HG03039 (cell line): ENCODE data around the gene SHOX.
"Not testable (repeated sequence)": the region's sequence is repeated elsewhere in the genome, so short reads cannot be mapped to it uniquely, and the experiment has no call there.

Experiments
- ATAC-seq: cut with Tn5 transposase; IDR thresholded peaks from one replicate; pipeline ENCODE4 v1.9.1; 2021; ENCODE audit warnings: mild to moderate bottlenecking, moderate library complexity; ENCODE audit not compliant: unreplicated experiment

The SHOX gene

DNA sequence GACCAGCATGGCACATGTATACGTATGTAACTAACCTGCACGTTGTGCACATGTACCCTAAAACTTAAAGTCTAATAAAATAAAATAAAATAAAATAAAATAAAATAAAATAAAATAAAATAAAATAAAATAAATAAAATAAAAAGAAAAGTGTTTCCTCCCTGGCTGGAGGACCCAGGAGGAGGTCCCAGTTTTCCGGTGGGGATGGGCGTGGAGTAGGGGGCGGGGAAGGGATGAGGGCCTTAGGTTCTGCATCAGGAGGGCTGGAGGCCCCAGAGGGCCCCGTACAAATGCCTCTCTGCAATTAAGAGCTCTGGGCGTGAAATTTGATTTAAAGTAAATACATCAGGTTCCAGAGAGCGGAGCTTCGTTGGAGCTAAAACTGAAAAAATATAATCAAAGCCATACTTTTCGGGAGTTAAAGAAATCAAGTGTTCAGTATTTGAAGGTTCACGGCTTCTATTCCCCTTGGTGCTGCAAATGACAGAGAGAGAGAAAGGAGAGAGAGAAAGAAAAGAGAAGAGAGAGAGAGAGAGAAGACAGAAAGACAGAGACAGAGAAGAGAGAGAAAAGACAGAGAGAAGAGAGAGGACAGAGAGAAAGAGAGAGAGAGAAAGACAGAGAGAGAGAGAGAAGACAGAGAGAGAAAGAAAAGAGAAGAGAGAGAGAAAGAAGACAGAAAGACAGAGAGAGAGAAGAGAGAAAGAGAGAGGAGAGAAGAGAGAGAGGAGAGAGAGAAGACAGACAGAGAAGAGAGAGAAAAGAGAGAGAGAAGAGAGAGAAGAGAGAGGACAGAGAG is 8.7 kb upstream of the SHOX start:
- no peak for ATAC-seq

DNA sequence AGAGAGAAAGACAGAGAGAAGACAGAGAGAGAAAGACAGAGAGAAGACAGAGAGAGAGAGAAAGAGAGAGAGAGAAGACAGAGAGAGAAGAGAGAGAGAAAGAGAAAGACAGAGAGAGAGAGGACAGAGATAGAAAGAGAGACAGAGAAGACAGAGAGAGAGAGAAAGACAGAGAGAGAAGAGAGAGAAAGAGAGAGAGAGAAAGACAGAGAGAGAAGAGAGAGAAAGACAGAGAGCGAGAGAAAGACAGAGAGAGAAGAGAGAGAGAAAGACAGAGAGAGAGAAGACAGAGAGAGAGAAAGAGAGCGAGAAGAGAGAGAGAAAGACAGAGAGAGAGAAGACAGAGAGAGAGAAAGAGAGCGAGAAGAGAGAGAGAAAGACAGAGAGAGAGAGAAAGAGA is 7.8 kb upstream of the SHOX start:
- not testable (repeated sequence) for ATAC-seq

DNA sequence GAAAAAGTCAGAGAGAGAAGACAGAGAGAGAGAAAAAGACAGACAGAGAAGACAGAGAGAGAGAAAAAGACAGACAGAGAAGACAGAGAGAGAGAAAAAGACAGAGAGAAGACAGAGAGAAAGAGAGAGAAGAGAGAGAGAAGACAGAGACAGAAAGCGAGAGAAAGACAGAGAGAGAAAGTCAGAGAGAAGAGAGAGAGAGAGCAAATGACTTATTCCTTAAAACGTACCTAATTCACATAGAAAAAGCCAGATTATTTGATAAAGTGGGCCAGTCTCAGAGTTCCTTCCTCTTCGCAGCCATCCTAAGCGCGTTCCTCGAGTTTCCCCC is 7.4 kb upstream of the SHOX start:
- no peak for ATAC-seq

DNA sequence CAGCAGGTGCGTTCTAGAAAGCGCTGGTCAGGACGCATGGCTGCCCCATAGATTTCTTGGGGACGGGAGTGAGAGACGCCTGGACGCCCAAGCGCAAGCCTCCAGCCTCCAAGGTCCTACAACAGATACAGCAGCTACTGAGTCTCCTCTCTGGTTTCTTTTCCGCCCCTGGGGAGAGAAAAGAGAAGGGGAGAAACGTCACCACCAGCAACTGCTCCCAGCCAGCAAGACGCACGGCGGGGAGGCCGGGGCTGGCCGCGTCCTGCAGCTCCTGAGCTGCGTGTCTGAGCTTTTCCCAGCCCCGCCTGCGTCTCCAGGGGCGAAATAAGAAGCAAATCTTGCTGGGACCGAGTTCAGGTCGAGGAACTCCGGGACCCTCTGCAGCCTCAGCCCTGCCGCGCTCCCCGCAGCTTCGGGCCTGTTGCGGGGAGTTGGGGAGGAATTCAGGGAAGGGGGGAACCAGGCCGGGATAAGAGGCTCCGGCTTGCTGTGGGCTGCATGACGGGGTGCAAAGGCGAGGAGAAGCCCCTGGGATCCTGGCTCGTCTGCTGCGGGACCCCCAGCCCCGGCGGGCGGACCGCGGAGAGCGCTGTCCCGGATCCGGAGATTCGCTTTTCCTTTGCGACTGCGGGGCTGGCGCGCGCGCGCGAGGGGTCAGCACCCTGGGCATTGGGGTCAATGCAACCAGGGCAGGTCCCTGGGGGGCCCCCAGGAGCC is 6.8 kb upstream of the SHOX start:
- ATAC-seq: no peak

DNA sequence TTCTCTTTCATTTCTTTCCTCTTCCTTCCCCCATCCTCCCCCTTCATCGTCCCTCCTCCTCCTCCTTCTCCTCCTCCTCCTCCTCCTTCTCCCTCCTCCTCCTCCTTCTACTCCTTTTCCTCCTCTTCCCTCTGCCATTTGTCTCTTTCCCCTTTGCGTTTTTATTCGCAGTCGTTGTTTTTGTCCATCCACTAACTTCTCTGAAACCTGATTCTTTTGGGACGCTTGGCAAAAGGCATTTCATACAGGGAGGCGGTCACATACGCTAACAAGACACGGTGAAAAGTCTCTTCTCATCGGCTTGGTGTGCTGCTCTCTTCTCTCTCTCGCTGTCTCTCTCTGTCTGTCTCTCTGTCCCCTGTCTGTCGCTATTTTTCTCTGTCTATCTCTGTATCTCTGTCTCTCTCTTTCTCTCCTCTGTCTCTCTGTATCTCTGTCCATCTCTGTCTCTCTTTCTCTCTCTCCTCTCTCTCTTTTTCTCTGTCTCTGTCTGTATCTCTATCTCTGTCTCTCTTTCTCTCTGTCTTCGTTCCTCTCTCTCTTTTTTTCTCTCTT is 5.4 kb upstream of the SHOX start:
- ATAC-seq: no peak

DNA sequence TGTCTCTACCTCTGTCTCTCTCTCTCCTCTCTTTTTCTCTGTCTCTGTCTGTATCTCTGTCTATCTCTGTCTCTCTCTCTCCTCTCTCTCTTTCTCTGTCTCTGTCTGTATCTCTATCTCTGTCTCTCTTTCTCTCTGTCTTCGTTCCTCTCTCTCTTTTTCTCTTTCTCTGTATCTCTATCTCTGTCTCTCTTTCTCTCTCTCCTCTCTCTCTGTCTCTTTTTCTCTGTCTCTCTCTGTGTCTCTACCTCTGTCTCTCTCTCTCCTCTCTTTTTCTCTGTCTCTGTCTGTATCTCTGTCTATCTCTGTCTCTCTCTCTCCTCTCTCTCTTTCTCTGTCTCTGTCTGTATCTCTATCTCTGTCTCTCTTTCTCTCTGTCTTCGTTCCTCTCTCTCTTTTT is 4.5 kb upstream of the SHOX start:
- ATAC-seq: not testable (repeated sequence)

DNA sequence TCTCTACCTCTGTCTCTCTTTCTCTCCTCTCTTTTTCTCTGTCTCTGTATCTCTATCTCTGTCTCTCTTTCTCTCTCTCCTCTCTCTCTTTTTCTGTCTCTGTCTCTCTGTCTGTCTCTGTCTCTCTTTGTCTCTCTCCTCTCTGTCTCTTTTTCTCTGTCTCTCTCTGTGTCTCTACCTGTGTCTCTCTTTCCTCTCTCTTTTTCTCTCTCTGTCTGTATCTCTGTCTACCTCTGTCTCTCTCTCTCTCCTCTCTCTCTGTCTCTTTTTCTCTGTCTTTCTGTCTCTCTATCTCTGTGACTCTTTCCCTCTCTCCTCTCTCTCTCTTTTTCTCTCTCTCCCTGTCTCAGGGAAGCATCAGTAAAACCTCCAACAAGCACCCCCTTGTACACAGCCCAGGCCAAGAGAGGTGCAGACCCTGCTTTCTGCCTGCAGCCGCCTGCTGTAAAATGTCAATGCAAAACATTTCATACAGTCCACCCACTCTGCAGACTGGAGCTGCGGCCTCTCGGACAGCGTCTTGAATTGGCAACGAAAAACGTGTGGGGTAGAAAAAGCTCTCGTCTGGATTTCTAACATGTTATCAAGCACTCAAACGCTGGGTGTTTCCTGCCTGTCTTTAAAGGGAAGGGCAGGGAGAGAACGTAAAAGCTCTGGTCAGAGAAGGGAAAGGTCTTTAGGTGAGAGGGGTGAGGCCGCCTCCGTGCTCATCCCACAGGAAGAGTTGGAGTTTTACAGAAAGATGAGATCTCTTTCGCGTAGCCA is 3.7 kb upstream of the SHOX start:
- ATAC-seq: no peak

DNA sequence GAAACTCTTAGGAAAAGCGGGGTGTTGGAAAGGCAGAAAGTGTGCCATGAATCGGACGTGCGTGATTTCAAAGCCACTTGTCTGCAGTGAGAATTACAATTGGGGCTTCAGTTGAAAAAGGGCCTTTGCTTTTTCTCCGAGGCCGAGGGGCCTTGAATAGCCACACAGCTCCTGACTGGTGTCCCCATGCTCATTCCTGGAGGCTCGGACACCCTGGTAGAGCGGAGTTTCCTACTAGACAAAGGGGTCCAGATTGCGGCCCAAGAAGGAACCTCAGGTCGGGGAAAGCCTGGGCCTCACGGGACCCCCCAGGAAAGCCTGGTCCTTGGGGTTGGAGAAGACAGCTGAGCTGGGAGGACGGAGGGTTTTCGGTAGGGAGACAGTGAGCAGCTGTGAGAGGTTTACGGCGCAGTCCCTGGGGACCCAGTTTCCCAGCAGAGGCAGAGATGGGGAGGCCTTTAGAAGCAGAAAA is 3.0 kb upstream of the SHOX start:
- ATAC-seq: no peak

DNA sequence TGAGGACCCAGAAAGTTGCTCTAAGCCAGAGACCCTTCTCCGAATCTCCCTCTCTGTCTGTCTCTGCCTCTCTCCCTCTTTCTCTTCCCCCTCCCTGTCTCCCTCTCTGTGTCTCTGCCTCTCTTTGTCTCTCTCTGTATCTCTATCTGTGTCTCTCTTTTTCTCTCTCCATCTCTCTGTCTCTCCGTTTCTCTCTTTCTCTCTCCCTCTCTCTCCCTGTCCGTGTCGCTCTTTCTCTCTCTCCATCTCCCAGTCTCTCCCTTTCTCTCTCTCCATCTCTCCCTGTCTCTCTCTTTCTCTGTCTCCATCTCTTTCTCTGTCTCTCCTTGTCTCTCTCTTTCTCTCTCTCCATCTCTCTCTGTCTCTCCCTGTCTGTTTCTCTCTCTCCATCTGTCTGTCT is 2.6 kb upstream of the SHOX start:
- ATAC-seq: no peak

DNA sequence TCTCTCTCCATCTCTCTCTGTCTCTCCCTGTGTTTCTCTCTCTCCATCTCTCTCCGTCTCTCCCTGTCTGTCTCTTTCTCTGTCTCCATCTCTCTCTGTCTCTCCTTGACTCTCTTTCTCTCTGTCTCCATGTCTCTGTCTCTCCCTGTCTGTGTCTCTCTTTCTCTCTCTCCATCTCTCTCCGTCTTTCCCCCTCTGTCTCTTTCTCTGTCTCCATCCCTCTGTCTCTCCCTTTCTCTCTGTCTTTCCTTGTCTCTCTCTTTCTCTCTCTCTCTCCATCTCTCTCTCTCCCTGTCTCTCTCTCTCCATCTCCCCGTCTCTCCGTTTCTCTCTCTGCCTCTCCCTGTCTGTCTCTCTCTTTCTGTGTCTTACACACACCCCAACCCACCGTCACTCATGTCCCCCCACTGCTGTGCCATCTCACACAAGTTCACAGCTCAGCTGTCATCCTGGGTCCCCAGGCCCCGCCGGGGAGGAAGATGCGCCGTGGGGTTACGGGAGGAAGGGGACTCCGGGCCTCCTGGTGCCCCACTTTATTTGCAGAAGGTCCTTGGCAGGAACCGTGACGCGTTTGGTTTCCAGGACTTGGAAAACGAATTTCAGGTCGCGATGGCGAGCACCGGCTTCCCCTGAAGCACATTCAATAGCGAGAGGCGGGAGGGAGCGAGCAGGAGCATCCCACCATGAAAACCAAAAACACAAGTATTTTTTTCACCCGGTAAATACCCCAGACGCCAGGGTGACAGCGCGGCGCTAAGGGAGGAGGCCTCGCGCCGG is 1.2 kb upstream of the SHOX start:
- ATAC-seq: no peak

DNA sequence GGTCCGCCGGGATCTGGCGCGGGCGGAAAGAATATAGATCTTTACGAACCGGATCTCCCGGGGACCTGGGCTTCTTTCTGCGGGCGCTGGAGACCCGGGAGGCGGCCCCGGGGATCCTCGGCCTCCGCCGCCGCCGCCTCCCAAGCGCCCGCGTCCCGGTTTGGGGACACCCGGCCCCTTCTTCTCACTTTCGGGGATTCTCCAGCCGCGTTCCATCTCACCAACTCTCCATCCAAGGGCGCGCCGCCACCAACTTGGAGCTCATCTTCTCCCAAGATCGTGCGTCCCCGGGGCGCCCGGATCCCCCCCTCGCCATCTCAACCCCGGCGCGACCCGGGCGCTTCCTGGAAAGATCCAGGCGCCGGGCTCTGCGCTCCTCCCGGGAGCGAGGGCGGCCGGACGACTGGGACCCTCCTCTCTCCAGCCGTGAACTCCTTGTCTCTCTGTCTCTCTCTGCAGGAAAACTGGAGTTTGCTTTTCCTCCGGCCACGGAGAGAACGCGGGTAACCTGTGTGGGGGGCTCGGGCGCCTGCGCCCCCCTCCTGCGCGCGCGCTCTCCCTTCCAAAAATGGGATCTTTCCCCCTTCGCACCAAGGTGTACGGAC is 482 bp upstream of the SHOX start:
- ATAC-seq: no peak

DNA sequence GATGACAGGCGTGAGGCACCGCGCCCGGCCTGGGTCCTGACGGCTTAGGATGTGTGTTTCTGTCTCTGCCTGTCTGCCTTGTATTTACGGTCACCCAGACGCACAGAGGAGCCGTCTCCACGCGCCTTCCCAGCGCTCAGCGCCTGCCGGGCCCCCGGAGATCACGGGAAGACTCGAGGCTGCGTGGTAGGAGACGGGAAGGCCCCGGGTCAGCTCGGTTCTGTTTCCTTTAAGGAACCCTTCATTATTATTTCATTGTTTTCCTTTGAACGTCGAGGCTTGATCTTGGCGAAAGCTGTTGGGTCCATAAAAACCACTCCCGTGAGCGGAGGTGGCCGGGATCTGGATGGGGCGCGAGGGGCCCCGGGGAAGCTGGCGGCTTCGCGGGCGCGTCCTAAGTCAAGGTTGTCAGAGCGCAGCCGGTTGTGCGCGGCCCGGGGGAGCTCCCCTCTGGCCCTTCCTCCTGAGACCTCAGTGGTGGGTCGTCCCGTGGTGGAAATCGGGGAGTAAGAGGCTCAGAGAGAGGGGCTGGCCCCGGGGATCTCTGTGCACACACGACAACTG is 1.3 kb downstream of the SHOX start:
- no peak for ATAC-seq

DNA sequence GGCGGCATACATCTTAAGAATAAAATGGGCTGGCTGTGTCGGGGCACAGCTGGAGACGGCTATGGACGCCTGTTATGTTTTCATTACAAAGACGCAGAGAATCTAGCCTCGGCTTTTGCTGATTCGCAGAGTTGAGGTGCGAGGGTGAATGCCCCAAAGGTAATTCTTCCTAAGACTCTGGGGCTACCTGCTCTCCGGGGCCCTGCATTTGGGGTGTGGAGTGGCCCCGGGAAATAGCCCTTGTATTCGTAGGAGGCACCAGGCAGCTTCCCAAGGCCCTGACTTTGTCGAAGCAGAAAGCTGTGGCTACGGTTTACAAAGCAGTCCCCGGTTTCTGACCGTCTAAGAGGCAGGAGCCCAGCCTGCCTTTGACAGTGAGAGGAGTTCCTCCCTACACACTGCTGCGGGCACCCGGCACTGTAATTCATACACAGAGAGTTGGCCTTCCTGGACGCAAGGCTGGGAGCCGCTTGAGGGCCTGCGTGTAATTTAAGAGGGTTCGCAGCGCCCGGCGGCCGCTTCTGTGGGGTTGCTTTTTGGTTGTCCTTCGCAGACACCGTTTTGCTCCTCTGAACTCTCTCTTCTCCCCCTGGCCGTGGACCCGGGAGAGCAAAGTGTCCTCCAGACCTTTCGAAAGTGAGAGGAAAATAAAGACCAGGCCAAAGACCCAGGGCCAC is 1.9 kb downstream of the SHOX start:
- no peak for ATAC-seq

DNA sequence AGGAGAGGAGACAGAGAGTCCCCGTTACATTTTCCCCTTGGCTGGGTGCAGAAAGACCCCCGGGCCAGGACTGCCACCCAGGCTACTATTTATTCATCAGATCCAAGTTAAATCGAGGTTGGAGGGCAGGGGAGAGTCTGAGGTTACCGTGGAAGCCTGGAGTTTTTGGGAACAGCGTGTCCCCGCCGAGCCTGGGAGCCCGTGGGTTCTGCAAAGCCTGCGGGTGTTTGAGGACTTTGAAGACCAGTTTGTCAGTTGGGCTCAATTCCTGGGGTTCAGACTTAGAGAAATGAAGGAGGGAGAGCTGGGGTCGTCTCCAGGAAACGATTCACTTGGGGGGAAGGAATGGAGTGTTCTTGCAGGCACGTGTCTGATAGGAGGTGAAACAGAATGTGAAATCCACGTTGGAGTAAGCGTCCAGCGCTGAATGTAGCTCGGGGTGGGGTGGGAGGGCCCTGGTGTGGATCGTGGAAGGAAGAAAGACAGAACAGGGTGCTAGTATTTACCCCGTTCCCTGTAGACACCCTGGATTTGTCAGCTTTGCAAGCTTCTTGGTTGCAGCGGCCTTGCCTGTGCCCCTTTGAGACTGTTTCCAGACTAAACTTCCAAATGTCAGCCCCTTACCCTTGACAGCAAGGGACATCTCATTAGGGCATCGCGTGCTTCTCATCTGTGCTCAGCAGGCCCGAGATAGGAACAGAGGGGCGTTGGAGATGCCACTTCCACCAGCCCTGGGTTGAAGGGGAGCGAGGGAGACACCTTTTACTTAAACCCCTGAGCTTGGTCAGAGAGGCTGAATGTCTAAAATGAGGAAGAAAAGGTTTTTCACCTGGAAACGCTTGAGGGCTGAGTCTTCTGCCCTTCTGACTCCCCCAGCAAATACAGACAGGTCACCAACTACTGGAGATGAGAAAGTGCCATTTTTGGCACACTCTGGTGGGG is 2.7 kb downstream of the SHOX start:
- no peak for ATAC-seq

DNA sequence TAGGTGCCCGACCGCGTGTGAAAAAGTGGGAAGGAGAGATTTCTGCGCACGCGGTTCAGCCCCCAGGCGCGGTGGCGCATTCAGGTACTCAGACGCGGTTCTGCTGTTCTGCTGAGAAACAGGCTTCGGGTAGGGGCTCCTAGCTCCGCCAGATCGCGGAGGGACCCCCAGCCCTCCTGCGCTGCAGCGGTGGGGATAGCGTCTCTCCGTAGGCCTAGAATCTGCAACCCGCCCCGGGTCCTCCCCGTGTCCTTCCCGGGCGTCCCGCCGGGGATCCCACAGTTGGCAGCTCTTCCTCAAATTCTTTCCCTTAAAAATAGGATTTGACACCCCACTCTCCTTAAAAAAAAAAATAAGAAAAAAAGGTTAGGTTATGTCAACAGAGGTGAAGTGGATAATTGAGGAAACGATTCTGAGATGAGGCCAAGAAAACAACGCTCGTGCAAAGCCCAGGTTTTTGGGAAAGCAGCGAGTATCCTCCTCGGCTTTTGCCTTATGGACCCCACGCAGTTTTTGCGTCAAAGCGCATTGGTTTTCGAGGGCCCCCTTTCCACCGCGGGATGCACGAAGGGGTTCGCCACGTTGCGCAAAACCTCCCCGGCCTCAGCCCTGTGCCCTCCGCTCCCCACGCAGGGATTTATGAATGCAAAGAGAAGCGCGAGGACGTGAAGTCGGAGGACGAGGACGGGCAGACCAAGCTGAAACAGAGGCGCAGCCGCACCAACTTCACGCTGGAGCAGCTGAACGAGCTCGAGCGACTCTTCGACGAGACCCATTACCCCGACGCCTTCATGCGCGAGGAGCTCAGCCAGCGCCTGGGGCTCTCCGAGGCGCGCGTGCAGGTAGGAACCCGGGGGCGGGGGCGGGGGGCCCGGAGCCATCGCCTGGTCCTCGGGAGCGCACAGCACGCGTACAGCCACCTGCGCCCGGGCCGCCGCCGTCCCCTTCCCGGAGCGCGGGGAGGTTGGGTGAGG is 3.7 kb downstream of the SHOX start:
- no peak for ATAC-seq

DNA sequence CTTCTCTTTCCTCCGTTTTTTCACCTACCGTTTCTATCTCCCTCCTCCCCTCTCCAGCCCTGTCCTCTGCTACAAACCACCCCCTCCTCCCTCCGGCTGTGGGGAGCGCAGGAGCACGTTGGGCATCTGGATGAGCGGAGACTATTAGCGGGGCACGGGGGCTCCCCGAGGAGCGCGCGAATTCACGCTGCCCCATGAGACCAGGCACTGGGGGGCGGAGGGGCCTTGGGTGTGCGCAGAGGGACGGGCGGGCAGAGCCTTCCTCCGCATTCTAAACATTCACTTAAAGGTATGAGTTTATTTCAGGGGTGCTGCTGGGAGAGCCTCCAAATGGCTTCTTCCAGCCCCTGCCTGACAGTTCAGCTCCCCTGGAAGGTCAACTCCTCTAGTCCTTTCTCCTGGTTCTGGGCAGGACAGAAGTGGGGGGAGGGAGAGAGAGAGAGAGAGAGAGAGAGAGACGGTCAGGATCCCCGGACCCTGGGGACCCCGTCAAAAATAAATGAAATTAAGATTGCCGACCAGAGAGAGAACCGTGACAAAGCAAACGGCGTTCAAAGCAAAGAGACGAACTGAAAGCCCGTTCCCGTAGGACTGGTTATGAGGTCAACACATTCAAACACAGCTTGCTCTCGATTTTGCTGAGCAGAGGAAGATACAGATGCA is 5.0 kb downstream of the SHOX start:
- ATAC-seq: no peak
